Heart left ventricle (tissue), 16 donors: ENCODE data around the gene FGF10. TPM values are rescaled to one million over a fixed set of nuclear protein-coding genes. Genes with fewer than 3 reads are reported as not detected.
A peak's percentile ranks its signal among the peaks of the same experiment; 100 is the strongest.

Experiments used
- ATAC-seq, 4 donors: fragments of 200-7000 bp; cut with Tn5 transposase; one replicate each; pipeline ENCODE4 v1.9.1; 2020 to 2022; ENCODE audit warnings: moderate library complexity in 4 of 4, mild to moderate bottlenecking in 3 of 4, moderate number of reproducible peaks in 1 of 4
- DNase-seq, 5 donors: peaks; one replicate each; pipeline ENCODE4 v3.0.0-alpha.2; 2020
- H3K27ac ChIP-seq, 12 donors: fragments of 200-600 bp; sonication (generic) in 4 of 12; one replicate each; pipeline versions ENCODE4 v1.5.0 to v1.8.0; 2016 to 2022; ENCODE audit warnings: mild to moderate bottlenecking in 2 of 12
- H3K27me3 ChIP-seq, 9 donors: fragments of 200-600 bp; sonication (generic) in 2 of 9; one replicate each; pipeline versions ENCODE4 v1.5.1 to v1.8.0; 2016 to 2022; ENCODE audit warnings: mild to moderate bottlenecking in 3 of 9
- H3K36me3 ChIP-seq, 9 donors: fragments of 200-600 bp; sonication (generic) in 2 of 9; one replicate each; pipeline versions ENCODE4 v1.5.0 to v1.8.0; 2018 to 2022; ENCODE audit warnings: mild to moderate bottlenecking in 2 of 9
- H3K4me1 ChIP-seq, 12 donors: fragments of 200-600 bp; sonication (generic) in 4 of 12; one replicate each; pipeline versions ENCODE4 v1.5.0 to v1.8.0; 2016 to 2022; ENCODE audit warnings: mild to moderate bottlenecking in 3 of 12
- H3K4me3 ChIP-seq, 12 donors: fragments of 200-600 bp; sonication (generic) in 4 of 12; one replicate each; pipeline versions ENCODE4 v1.5.0 to v1.8.0; 2017 to 2022; ENCODE audit warnings: mild to moderate bottlenecking in 9 of 12, moderate library complexity in 4 of 12
- H3K9me3 ChIP-seq, 12 donors: fragments of 200-600 bp; sonication (generic) in 4 of 12; one replicate each; pipeline versions ENCODE4 v1.5.0 to v1.8.0; 2016 to 2022; ENCODE audit warnings: mild to moderate bottlenecking in 1 of 12
- POLR2A ChIP-seq, 2 donors: fragments of 450-650 bp; IDR thresholded peaks; one replicate each; pipeline ENCODE4 v1.6.1; 2017; ENCODE audit warnings: antibody characterized with exemption in 2 of 2, mild to moderate bottlenecking in 2 of 2, moderate library complexity in 2 of 2
- WGBS, 4 donors: extraction: QIAGEN DNeasy Blood & Tissue Kit in 2 of 4; methylation state at CpG; one replicate each; pipeline versions ENCODE4 v1.1.5 to v1.1.7; 2013 to 2018; 5-methylcytosine and 5-hydroxymethylcytosine counted together
- intact Hi-C, 10 donors: fragments of 100-400 bp; cut with DNase I; formaldehyde crosslinking; loops; one replicate each; pipeline versions ENCODE4 v1.11.1 to v1.14.2; 2022
- polyA plus RNA-seq, 2 donors: library from polyadenylated mRNA; stranded (reverse); fragments of 200-250 nt; gene quantifications; one replicate each; pipeline ENCODE4 v1.2.3, GENCODE V29; 2013
- total RNA-seq, 9 donors: library from RNA; depleted of rRNA in 2 of 9; stranded (reverse); fragments of >200 nt in 2 of 9; fragmentation: NEBNext Ultra II Directional in 3 of 9; extraction: Animal tissue kit (Norgen Biotek cat#: 25700) in 3 of 9; gene quantifications; one replicate each; pipeline versions ENCODE4 v1.1.0 to v1.2.4, GENCODE V29; 2016 to 2023
- TF ChIP-seq, protein P1 (sequence below), 12 donors: fragments of 200-600 bp; sonication (generic) in 4 of 12; IDR thresholded peaks; one replicate each; pipeline versions ENCODE4 v1.5.0 to v1.8.0; 2018 to 2022; ENCODE audit warnings: antibody characterized with exemption in 12 of 12, mild to moderate bottlenecking in 5 of 12
- donor health status: ischemic (EF 13 %, LVEDD 7.1; RV severe dilation, severe dysfunction).
- donor health status: healthy with polysubstance abuse.
- donor health status: DM: no; HTN: yes; CAD: no.
- donor health status: DM: no; HTN: no; CAD: no.
- donor health status: ischemic (EF 25% LVEDD 6.9; RV normal size, moderate dysfunction).
- donor health status: ischemic (EF 25% LVEDD 5.7; RV mildly dilated, moderate dysfunction).
- donor health status: healthy.
- donor health status: DM: yes; HTN: yes; CAD: no.
- donor health status: ischemic (EF 35%, LVEDD 5.7; RV mildly dilated, moderate dysfunction).
- donor health status: nonischemic (EF 11% LVEDD 7.7; RV severe dilation, severe dysfunction).
- donor health status: DM: yes; HTN: yes; CAD: no.
- donor health status: PGD.
- donor health status: ischemic (EF 29% LVEDD 5.4; RV normal size, mild dysfunction).
- donor health status: nonischemic (EF 23%, LVEDD 6.1; RV moderate dilation, normal function).

The FGF10 gene
- total and polyA plus RNA-seq, 11 donors: 0.15 to 2.6 (median 0.51) TPM; not detected in 1

- WGBS, 4 donors: 75 to 88% (median 80%) methylated on average over 2 of the region's 2 CpGs
- TF ChIP-seq POLR2A (IDR thresholded peaks at IDR 0.05): no peak
- TF ChIP-seq, protein P1, sequence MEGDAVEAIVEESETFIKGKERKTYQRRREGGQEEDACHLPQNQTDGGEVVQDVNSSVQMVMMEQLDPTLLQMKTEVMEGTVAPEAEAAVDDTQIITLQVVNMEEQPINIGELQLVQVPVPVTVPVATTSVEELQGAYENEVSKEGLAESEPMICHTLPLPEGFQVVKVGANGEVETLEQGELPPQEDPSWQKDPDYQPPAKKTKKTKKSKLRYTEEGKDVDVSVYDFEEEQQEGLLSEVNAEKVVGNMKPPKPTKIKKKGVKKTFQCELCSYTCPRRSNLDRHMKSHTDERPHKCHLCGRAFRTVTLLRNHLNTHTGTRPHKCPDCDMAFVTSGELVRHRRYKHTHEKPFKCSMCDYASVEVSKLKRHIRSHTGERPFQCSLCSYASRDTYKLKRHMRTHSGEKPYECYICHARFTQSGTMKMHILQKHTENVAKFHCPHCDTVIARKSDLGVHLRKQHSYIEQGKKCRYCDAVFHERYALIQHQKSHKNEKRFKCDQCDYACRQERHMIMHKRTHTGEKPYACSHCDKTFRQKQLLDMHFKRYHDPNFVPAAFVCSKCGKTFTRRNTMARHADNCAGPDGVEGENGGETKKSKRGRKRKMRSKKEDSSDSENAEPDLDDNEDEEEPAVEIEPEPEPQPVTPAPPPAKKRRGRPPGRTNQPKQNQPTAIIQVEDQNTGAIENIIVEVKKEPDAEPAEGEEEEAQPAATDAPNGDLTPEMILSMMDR (IDR thresholded peaks at IDR 0.05): no peak
- ATAC-seq (no peak), DNase-seq (peak in 4 of 5 donors; percentile 16 to 42 (median 34))
- no peaks in the 10 kb centered on the region for H3K36me3 ChIP-seq
- H3K4me3 ChIP-seq: no peak overlapping the region
- intact Hi-C loops: no loop called here
- H3K27ac ChIP-seq: no peak overlapping the region
- H3K9me3 ChIP-seq: peaks cover 0 to 14% (median 8%) of the 10 kb centered on the region in 12 donors
- no peaks in the 10 kb centered on the region for H3K4me1 ChIP-seq
- H3K27me3 ChIP-seq: no peaks in the 10 kb centered on the region
These were observed 94.7 kb downstream of the FGF10 start for GRCh38 chr5:44294516-44294915.

GRCh38 chr5:44292736-44293135, 96.5 kb downstream of the FGF10 start:
- Histone ChIP-seq H3K4me3 (no peak overlapping the region), H3K27me3 (no peaks in the 10 kb centered on the region), H3K27ac (no peak overlapping the region), H3K9me3 (peaks cover 0 to 15% (median 8%) of the 10 kb centered on the region in 12 donors), H3K36me3 (no peaks in the 10 kb centered on the region), H3K4me1 (no peaks in the 10 kb centered on the region)
- intact Hi-C loops: no loop called here
- no peak for ATAC-seq
- 44 to 55% (median 50%) methylated on average over 2 of the region's 2 CpGs for WGBS, 4 donors
- no peak for TF ChIP-seq POLR2A (IDR thresholded peaks at IDR 0.05)
- TF ChIP-seq, protein P1 (IDR thresholded peaks at IDR 0.05): no peak
- DNase-seq: no peak

- Histone ChIP-seq H3K9me3 (peaks cover 0 to 10% (median 0%) of the 10 kb centered on the region in 12 donors), H3K4me1 (no peaks in the 10 kb centered on the region), H3K36me3 (no peaks in the 10 kb centered on the region), H3K27ac (no peak overlapping the region), H3K4me3 (no peak overlapping the region), H3K27me3 (no peaks in the 10 kb centered on the region)
- WGBS, 4 donors: 52 to 58% (median 56%) methylated on average over 3 of the region's 3 CpGs
- ATAC-seq (no peak), DNase-seq (no peak)
- no peak for TF ChIP-seq POLR2A (IDR thresholded peaks at IDR 0.05)
- TF ChIP-seq, protein P1 (IDR thresholded peaks at IDR 0.05): no peak
- intact Hi-C loops: no loop called here
These were observed 110.8 kb downstream of the FGF10 start for GRCh38 chr5:44278469-44278868.

GRCh38 chr5:44275908-44276307, 113.3 kb downstream of the FGF10 start:
- Histone ChIP-seq H3K4me1 (no peaks in the 10 kb centered on the region), H3K27ac (no peak overlapping the region), H3K9me3 (peaks cover 0 to 10% (median 0%) of the 10 kb centered on the region in 12 donors), H3K4me3 (no peak overlapping the region), H3K36me3 (no peaks in the 10 kb centered on the region), H3K27me3 (no peaks in the 10 kb centered on the region)
- ATAC-seq (no peak), DNase-seq (no peak)
- TF ChIP-seq, protein P1 (IDR thresholded peaks at IDR 0.05): no peak
- no peak for TF ChIP-seq POLR2A (IDR thresholded peaks at IDR 0.05)
- intact Hi-C loops: no loop called here
- 40 to 45% (median 42%) methylated on average over 1 of the region's 1 CpG for WGBS, 4 donors
